K562 (cell line): ENCODE data around the gene NADSYN1. TPM values are rescaled to one million over a fixed set of nuclear protein-coding genes. Genes with fewer than 3 reads are reported as not detected.
"Not testable (repeated sequence)": the region's sequence is repeated elsewhere in the genome, so short reads cannot be mapped to it uniquely, and the experiment has no call there.

Experiments used
- KDM1A ChIP-seq, 2 experiments: fragments of 450-650 bp; IDR thresholded peaks; 2 replicates each; pipeline ENCODE4 v1.6.1; 2016; ENCODE audit warnings: mild to moderate bottlenecking in 2 of 2
- NEUROD1 ChIP-seq: fragments of 150-350 bp; IDR thresholded peaks from 2 replicates; pipeline ENCODE4 v1.6.1; 2014; ENCODE audit warnings: borderline replicate concordance, low read length, low read depth; ENCODE audit not compliant: partially characterized antibody
- NFIC ChIP-seq: fragments of 450-650 bp; IDR thresholded peaks from 2 replicates; pipeline ENCODE4 v1.6.1; 2017; ENCODE audit warnings: mild to moderate bottlenecking, inconsistent platforms
- PHF21A ChIP-seq: fragments of 450-650 bp; IDR thresholded peaks from 2 replicates; pipeline ENCODE4 v1.6.1; 2017; ENCODE audit warnings: low read depth, borderline replicate concordance
- POLR2AphosphoS5 ChIP-seq: IDR thresholded peaks from 2 replicates; pipeline ENCODE4 v1.6.1; 2011; ENCODE audit warnings: mild to moderate bottlenecking, low read depth, low read length, moderate library complexity; ENCODE audit not compliant: control insufficient read depth, insufficient read depth
- SMARCA4 ChIP-seq: fragments of 450-650 bp; IDR thresholded peaks from 2 replicates; pipeline ENCODE4 v1.6.1; 2016
- SMARCE1 ChIP-seq: fragments of 450-650 bp; IDR thresholded peaks from 2 replicates; pipeline ENCODE4 v1.7.1; 2016; ENCODE audit warnings: mild to moderate bottlenecking
- SPI1 ChIP-seq: IDR thresholded peaks from 2 replicates; pipeline ENCODE4 v1.6.1; 2011; ENCODE audit warnings: low read depth, low read length, control low read depth, borderline replicate concordance
- TEAD4 ChIP-seq, 2 experiments: sonication (generic) in 1 of 2; formaldehyde crosslinking in 1 of 2; IDR thresholded peaks; 2 replicates each; pipeline versions ENCODE4 v1.6.1 to v1.8.0; 2012 to 2022; ENCODE audit warnings: borderline replicate concordance in 1 of 2, inconsistent platforms in 1 of 2, low read length in 1 of 2, mild to moderate bottlenecking in 1 of 2, missing genetic modification reagents in 1 of 2
- ZNF740 ChIP-seq, 3 experiments: fragments of 200-800 bp in 1 of 3; sonication (Bioruptor generic) in 1 of 3; sonication (generic) in 1 of 3; formaldehyde crosslinking in 1 of 3; IDR thresholded peaks; 2 replicates each; pipeline versions ENCODE4 v1.6.1 to v1.8.0; 2016 to 2022; ENCODE audit warnings: mild to moderate bottlenecking in 2 of 3, missing compliant biosample characterization in 2 of 3, missing genetic modification characterization in 2 of 3, missing genetic modification reagents in 1 of 3
- polyA plus RNA-seq, 8 experiments: library from polyadenylated mRNA; depleted of rRNA in 4 of 8; stranded (reverse) in 5 of 8; unstranded in 3 of 8; fragments of >200 nt; fragmentation: Nextera tagmentation in 2 of 8; fragmentation: Illumina TruSeq in 1 of 8; extraction: Ambion mirVana in 2 of 8; extraction: Trizol in 1 of 8; gene quantifications; 2 replicates each; pipeline versions ENCODE4 v1.2.1 to v1.2.3, GENCODE V29; 2011 to 2014; ENCODE audit warnings: inconsistent platforms in 1 of 8, missing spikeins in 1 of 8
- total RNA-seq, 7 experiments: library from RNA; depleted of rRNA in 6 of 7; stranded (reverse); fragments of >200 nt in 6 of 7; fragmentation: Illumina TruSeq in 2 of 7; extraction: Trizol in 2 of 7; gene quantifications; 2 replicates each; pipeline versions ENCODE4 v1.2.1 to v1.2.3, GENCODE V29; 2011 to 2021; ENCODE audit warnings: low replicate concordance in 1 of 7

Gene NADSYN1
- total and polyA plus RNA-seq, 9 of the 15 experiments (the other 6 are each of a cell fraction or from before 2014, with no cell fraction given): 12.7 to 57.3 (median 42.1) TPM

- not testable (repeated sequence) for TF ChIP-seq ZNF740 (CRISPR knock-in tag; IDR thresholded peaks at IDR 0.05); TEAD4 (CRISPR knock-in tag; IDR thresholded peaks at IDR 0.05; ENCODE audit: borderline replicate concordance)
- TF ChIP-seq ZNF740 (tag; IDR thresholded peaks at IDR 0.05): 0 out of 4 replicates have a peak, but pooled peaks of 1 of the 2 experiments have one; percentile 47
- peak; percentile 85 for TF ChIP-seq NFIC
- peak; percentile 93 for TF ChIP-seq SPI1
- peak; percentile 9 to 56; a peak in 3 of 4 replicates for TF ChIP-seq KDM1A (IDR thresholded peaks at IDR 0.05)
- peak; percentile 11 for TF ChIP-seq NEUROD1
- TF ChIP-seq PHF21A: 0 out of 2 replicates have a peak, but pooled peaks have one; percentile 24
- TF ChIP-seq TEAD4 (IDR thresholded peaks at IDR 0.05; ENCODE audit: low read length): peak; percentile 77
- TF ChIP-seq SMARCA4: peak; percentile 81
- TF ChIP-seq POLR2AphosphoS5: peak; percentile 57; the same call in 1 of the 2 replicates
- peak; percentile 58 for TF ChIP-seq SMARCE1
Measured at GRCh38 chr11:71534711-71535608, 82.0 kb downstream of the NADSYN1 start (continued).
